K562 (cell line): ENCODE data around the gene OR2AT4. TPM values are rescaled to one million over a fixed set of nuclear protein-coding genes. Genes with fewer than 3 reads are reported as not detected.

Experiments
- ATAC-seq: fragments of 200-7000 bp; cut with Tn5 transposase; 3 replicates; pipeline ENCODE4 v1.9.1; 2020; ENCODE audit warnings: moderate library complexity
- BruUV-seq: library from RNA; stranded (reverse); fragments of 400-500 nt; replicated peaks from 2 replicates; lab custom pipeline; 2021; lab: Mats Ljungman, UMichigan
- CTCF ChIA-PET: fragments of 300-600 bp; formaldehyde crosslinking; extraction: SDS; loops from one replicate; lab custom pipeline; 2021; ENCODE audit warnings: low intra/inter-chr PET ratio; lab: Yijun Ruan, JAX
- POLR2A ChIA-PET: fragments of 300-600, 350-650 bp; sonication (Branson Sonifier 250); formaldehyde crosslinking; extraction: SDS; loops from one replicate; lab custom pipeline; 2021; ENCODE audit warnings: antibody characterized with exemption, inconsistent platforms; lab: Yijun Ruan, JAX
- DNase-seq, 4 experiments: peaks; one replicate each; pipeline versions ENCODE4 v3.0.0 to v3.0.0-alpha.2; 2011 to 2018; ENCODE audit warnings: low spot score in 3 of 4, mixed read lengths in 3 of 4; ENCODE audit errors: extremely low read depth in 1 of 4
- FAIRE-seq: peaks from 2 replicates; lab custom pipeline; 2011; peaks lifted over from hg19 to GRCh38; lab: Jason Lieb, UNC
- H2AFZ ChIP-seq: 2 replicates; pipeline ENCODE4 v1.6.0; 2011; ENCODE audit warnings: low read depth, low read length, control low read depth, inconsistent platforms
- H3K27ac ChIP-seq: fragments of 200-600 bp; 3 replicates; pipeline ENCODE4 v1.8.0; 2011; ENCODE audit warnings: low read depth, mild to moderate bottlenecking, control low read depth, inconsistent platforms, low read length, moderate library complexity, mixed read lengths; ENCODE audit errors: extremely low read depth
- H3K27me3 ChIP-seq, 2 experiments: fragments of 300-600 bp in 1 of 2; 2 replicates in 1 of 2; 3 replicates in 1 of 2; pipeline versions ENCODE4 v1.6.0 to v1.8.0; 2011; ENCODE audit warnings: inconsistent platforms in 2 of 2, low read length in 2 of 2, mild to moderate bottlenecking in 1 of 2, mixed read lengths in 1 of 2, moderate library complexity in 1 of 2; ENCODE audit not compliant: control insufficient read depth in 2 of 2, insufficient read depth in 2 of 2
- H3K36me3 ChIP-seq: fragments of 300-600 bp; 3 replicates; pipeline ENCODE4 v1.8.0; 2011; ENCODE audit warnings: mild to moderate bottlenecking, low read length, inconsistent platforms; ENCODE audit not compliant: control insufficient read depth, insufficient read depth
- H3K4me1 ChIP-seq, 2 experiments: fragments of 200-600 bp in 1 of 2; replicated peaks in 1 of 2; 2 replicates in 1 of 2; 3 replicates in 1 of 2; pipeline versions ENCODE4 v1.5.1 to v1.8.0; 2011; ENCODE audit warnings: inconsistent platforms in 2 of 2, low read length in 2 of 2, mild to moderate bottlenecking in 1 of 2, mixed read lengths in 1 of 2, moderate library complexity in 1 of 2; ENCODE audit not compliant: control insufficient read depth in 2 of 2, insufficient read depth in 2 of 2
- H3K4me2 ChIP-seq: 2 replicates; pipeline ENCODE4 v1.6.1; 2011; ENCODE audit warnings: low read length, control low read depth, inconsistent platforms, mixed read lengths; ENCODE audit not compliant: insufficient read depth
- H3K4me3 ChIP-seq: fragments of 200-600 bp; sonication (generic), shearing (Covaris generic); 2 replicates; pipeline ENCODE4 v1.5.1; 2016; ENCODE audit warnings: control low read depth, inconsistent platforms
- H3K79me2 ChIP-seq: fragments of 200-600 bp; 3 replicates; pipeline ENCODE4 v1.8.0; 2011; ENCODE audit warnings: low read length, inconsistent platforms; ENCODE audit not compliant: control insufficient read depth, insufficient read depth
- H3K9ac ChIP-seq, 2 experiments: 2 replicates each; pipeline versions ENCODE4 v1.6.0 to v1.6.1; 2011; ENCODE audit warnings: low read depth in 2 of 2, low read length in 2 of 2, control low read depth in 1 of 2, inconsistent platforms in 1 of 2, mild to moderate bottlenecking in 1 of 2, mixed read lengths in 1 of 2; ENCODE audit not compliant: insufficient read depth in 1 of 2
- H3K9me1 ChIP-seq: one replicate; pipeline ENCODE4 v1.6.0; 2011; ENCODE audit warnings: inconsistent platforms, mild to moderate bottlenecking, low read length, moderate library complexity; ENCODE audit not compliant: control insufficient read depth, insufficient read depth
- H3K9me3 ChIP-seq: replicated peaks from 2 replicates; pipeline ENCODE4 v1.5.1; 2011; ENCODE audit warnings: low read depth, low read length, inconsistent platforms; ENCODE audit not compliant: control insufficient read depth, insufficient read depth
- H4K20me1 ChIP-seq: replicated peaks from 2 replicates; pipeline ENCODE4 v1.6.1; 2011; ENCODE audit warnings: low read length, inconsistent platforms, mixed read lengths; ENCODE audit not compliant: control insufficient read depth, insufficient read depth
- DACH1 ChIP-seq: fragments of 450-650 bp; IDR thresholded peaks from 2 replicates; pipeline ENCODE4 v1.6.1; 2018; ENCODE audit not compliant: partially characterized antibody
- FOXA3 ChIP-seq, 2 experiments: fragments of 450-650 bp in 1 of 2; sonication (generic) in 1 of 2; formaldehyde crosslinking; IDR thresholded peaks in 1 of 2; conservative IDR thresholded peaks in 1 of 2; 2 replicates each; pipeline versions ENCODE4 v1.4.0 to v1.8.0; 2020 to 2022; ENCODE audit warnings: mild to moderate bottlenecking in 2 of 2, missing genetic modification reagents in 1 of 2
- GTF2F1 ChIP-seq: IDR thresholded peaks from 2 replicates; pipeline ENCODE4 v1.6.1; 2011; ENCODE audit warnings: low read depth, low read length, improper control_type of control experiment
- IFI16 ChIP-seq: fragments of 250-450 bp; sonication (Bioruptor Pico); IDR thresholded peaks from 2 replicates; pipeline ENCODE4 v2.1.2; 2022; ENCODE audit warnings: mild to moderate bottlenecking, inconsistent platforms
- LEF1 ChIP-seq: fragments of 450-650 bp; IDR thresholded peaks from 2 replicates; pipeline ENCODE4 v1.6.1; 2016; ENCODE audit warnings: mild to moderate bottlenecking
- MYNN ChIP-seq, 2 experiments: sonication (generic); formaldehyde crosslinking in 1 of 2; IDR thresholded peaks; 2 replicates each; pipeline versions ENCODE4 v1.5.0 to v1.6.1; 2016 to 2020; ENCODE audit warnings: antibody characterized with exemption in 1 of 2, missing genetic modification reagents in 1 of 2
- NFE2 ChIP-seq: IDR thresholded peaks from 2 replicates; pipeline ENCODE4 v1.6.1; 2014; ENCODE audit warnings: antibody characterized with exemption, low read depth
- PKNOX1 ChIP-seq: fragments of 450-650 bp; IDR thresholded peaks from 2 replicates; pipeline ENCODE4 v1.6.1; 2016
- PTTG1 ChIP-seq: fragments of 450-650 bp; IDR thresholded peaks from 2 replicates; pipeline ENCODE4 v1.6.1; 2016; ENCODE audit warnings: low read depth, mild to moderate bottlenecking, missing genetic modification characterization, missing compliant biosample characterization
- ZNF184 ChIP-seq: sonication (generic); formaldehyde crosslinking; IDR thresholded peaks from 2 replicates; pipeline ENCODE4 v1.5.0; 2020; ENCODE audit warnings: missing genetic modification reagents
- WGBS: fragments of 100-300 bp; shearing (Covaris generic); methylation state at CpG from one replicate; pipeline ENCODE4 v1.1.6; 2016; ENCODE audit warnings: low coverage, mixed read lengths; ENCODE audit not compliant: insufficient coverage; ENCODE audit errors: missing lambda C conversion rate; 5-methylcytosine and 5-hydroxymethylcytosine counted together
- in situ Hi-C: fragments of 300-500 bp; cut with MboI; formaldehyde crosslinking; loops from 4 replicates; pipeline ENCODE4 v1.15.0; 2018; ENCODE audit warnings: inconsistent platforms, mixed read lengths
- intact Hi-C: fragments of 100-400 bp; cut with micrococcal nuclease; formaldehyde crosslinking; loops from 2 replicates; pipeline ENCODE4 v1.14.2; 2022
- polyA plus RNA-seq, 8 experiments: library from polyadenylated mRNA; depleted of rRNA in 4 of 8; stranded (reverse) in 5 of 8; unstranded in 3 of 8; fragments of >200 nt; fragmentation: Nextera tagmentation in 2 of 8; fragmentation: Illumina TruSeq in 1 of 8; extraction: Ambion mirVana in 2 of 8; extraction: Trizol in 1 of 8; gene quantifications; 2 replicates each; pipeline versions ENCODE4 v1.2.1 to v1.2.3, GENCODE V29; 2011 to 2014; ENCODE audit warnings: inconsistent platforms in 1 of 8, missing spikeins in 1 of 8
- total RNA-seq, 7 experiments: library from RNA; depleted of rRNA in 6 of 7; stranded (reverse); fragments of >200 nt in 6 of 7; fragmentation: Illumina TruSeq in 2 of 7; extraction: Trizol in 2 of 7; gene quantifications; 2 replicates each; pipeline versions ENCODE4 v1.2.1 to v1.2.3, GENCODE V29; 2011 to 2021; ENCODE audit warnings: low replicate concordance in 1 of 7

The OR2AT4 gene
- total and polyA plus RNA-seq, 9 of the 15 experiments (the other 6 are each of a cell fraction or from before 2014, with no cell fraction given) = 0.86 to 3.1 (median 2.0) TPM

- WGBS = 21% methylated on average over 7 of the region's 7 CpGs
- H3K9ac ChIP-seq = no peak overlapping the region
- CTCF ChIA-PET = no interaction called here
- in situ Hi-C loops = no loop called here
- H3K36me3 ChIP-seq = no peaks in the 10 kb centered on the region; the same call in 2 of the 3 replicates
- no peak overlapping the region for H3K27ac ChIP-seq
- H3K4me3 ChIP-seq = no peak overlapping the region
- no peaks in the 10 kb centered on the region for H4K20me1 ChIP-seq
- peak overlapping the region; percentile 52 for H2AFZ ChIP-seq
- TF ChIP-seq ZNF184 (CRISPR knock-in tag) (no peak), NFE2 (0 out of 2 replicates have a peak, but pooled peaks have one; percentile 13), LEF1 (no peak), FOXA3 (CRISPR knock-in tag; conservative IDR thresholded peaks at IDR 0.05 in 1 of 2, IDR thresholded peaks at IDR 0.05 in 1 of 2) (peak; percentile 10 to 48; a peak in 2 of 4 replicates), GTF2F1 (no peak)
- H3K9me1 ChIP-seq = no peaks in the 10 kb centered on the region
- DNase-seq (no peak), FAIRE-seq (no peak), ATAC-seq (peak; percentile 38; the same call in 1 of the 3 replicates)
- intact Hi-C loops = no loop called here
- H3K79me2 ChIP-seq = no peaks in the 10 kb centered on the region
- H3K4me1 ChIP-seq = peaks cover 0 to 11% of the 10 kb centered on the region in 2 experiments; a peak in 2 of 5 replicates
- no peaks in the 10 kb centered on the region for H3K27me3 ChIP-seq
- POLR2A ChIA-PET = interaction anchor here (0.9 kb wide), 1 partner anchor 8 kb away, joined by 5 read pairs; no protein-coding TSS in a partner anchor
- no peak overlapping the region for H3K4me2 ChIP-seq
- BruUV-seq = no TSS peak
- H3K9me3 ChIP-seq = no peaks in the 10 kb centered on the region
Measured at GRCh38 chr11:75066061-75066460, 30.6 kb downstream of the OR2AT4 start.

DNA sequence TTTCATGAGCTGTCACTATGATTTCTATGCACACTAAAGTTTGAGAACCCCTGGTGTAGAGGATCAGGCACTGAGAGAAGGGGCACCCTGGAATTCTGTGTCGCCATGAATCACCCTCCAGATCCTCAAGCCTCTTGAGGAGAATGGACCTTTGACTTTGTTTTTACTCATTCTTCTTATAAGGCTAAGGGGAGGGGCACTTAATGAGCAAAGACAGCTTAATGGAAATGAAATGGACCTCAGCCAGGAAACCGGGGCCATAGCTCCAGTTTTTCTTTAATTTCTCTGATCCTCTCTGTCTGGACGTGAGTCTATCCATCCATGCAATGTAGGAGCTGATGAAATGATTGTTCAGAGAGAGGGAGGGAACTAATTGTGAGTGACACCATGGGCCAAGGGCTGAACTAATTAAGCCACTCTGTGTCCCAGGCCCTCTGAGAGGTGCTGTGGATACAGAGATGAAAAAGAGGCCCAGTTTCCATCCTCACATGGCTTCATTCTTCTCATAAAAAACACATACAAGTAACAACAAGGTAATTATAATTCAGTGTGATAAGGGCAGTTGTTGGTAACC is 32.8 kb downstream of the OR2AT4 start:
- TF ChIP-seq DACH1 (no peak), MYNN (IDR thresholded peaks at IDR 0.05) (no peak), MYNN (CRISPR knock-in tag; IDR thresholded peaks at IDR 0.05) (no peak), IFI16 (CRISPR knock-in tag) (no peak), PKNOX1 (peak; percentile 88), PTTG1 (no peak)
- Histone ChIP-seq H3K4me1 (peaks cover 0 to 13% of the 10 kb centered on the region in 2 experiments; a peak in 3 of 5 replicates), H3K9ac (no peak overlapping the region), H3K9me1 (no peaks in the 10 kb centered on the region), H3K4me3 (no peak overlapping the region), H3K36me3 (no peaks in the 10 kb centered on the region), H3K27ac (no peak overlapping the region), H3K27me3 (no peaks in the 10 kb centered on the region), H2AFZ (peak overlapping the region; percentile 18; the same call in 1 of the 2 replicates), H3K4me2 (no peak overlapping the region), H4K20me1 (no peaks in the 10 kb centered on the region), H3K9me3 (no peaks in the 10 kb centered on the region), H3K79me2 (no peaks in the 10 kb centered on the region)
- ChIA-PET POLR2A (interaction anchor here (1.0 to 1.2 kb wide), 2 partner anchors 18 to 75 kb away, joined by 3 read pairs; partner anchors contain the start of gene NEU3), CTCF (no interaction called here)
- ATAC-seq = peak; percentile 67
- in situ Hi-C loops = no loop called here
- WGBS = 33% methylated on average over 2 of the region's 3 CpGs
- FAIRE-seq = no peak
- no peak for DNase-seq
- intact Hi-C loops = no loop called here
- no TSS peak for BruUV-seq
